K562 (cell line): ENCODE measurements around the gene TAMALIN. TPM values are rescaled to one million over a fixed set of nuclear protein-coding genes. Genes with fewer than 3 reads are reported as not detected.

ENCODE experiments used
- ATAC-seq: fragments of 200-7000 bp; cut with Tn5 transposase; 3 replicates; pipeline ENCODE4 v1.9.1; 2020; ENCODE audit warnings: moderate library complexity
- BruUV-seq: library from RNA; stranded (reverse); fragments of 400-500 nt; replicated peaks from 2 replicates; lab custom pipeline; 2021; lab: Mats Ljungman, UMichigan
- CTCF ChIA-PET: fragments of 300-600 bp; formaldehyde crosslinking; extraction: SDS; loops from one replicate; lab custom pipeline; 2021; ENCODE audit warnings: low intra/inter-chr PET ratio; lab: Yijun Ruan, JAX
- POLR2A ChIA-PET: fragments of 300-600, 350-650 bp; sonication (Branson Sonifier 250); formaldehyde crosslinking; extraction: SDS; loops from one replicate; lab custom pipeline; 2021; ENCODE audit warnings: antibody characterized with exemption, inconsistent platforms; lab: Yijun Ruan, JAX
- DNase-seq, 4 experiments: peaks; one replicate each; pipeline versions ENCODE4 v3.0.0 to v3.0.0-alpha.2; 2011 to 2018; ENCODE audit warnings: low spot score in 3 of 4, mixed read lengths in 3 of 4; ENCODE audit errors: extremely low read depth in 1 of 4
- FAIRE-seq: peaks from 2 replicates; lab custom pipeline; 2011; peaks lifted over from hg19 to GRCh38; lab: Jason Lieb, UNC
- H2AFZ ChIP-seq: 2 replicates; pipeline ENCODE4 v1.6.0; 2011; ENCODE audit warnings: low read depth, low read length, control low read depth, inconsistent platforms
- H3K27ac ChIP-seq: fragments of 200-600 bp; 3 replicates; pipeline ENCODE4 v1.8.0; 2011; ENCODE audit warnings: low read depth, mild to moderate bottlenecking, control low read depth, inconsistent platforms, low read length, moderate library complexity, mixed read lengths; ENCODE audit errors: extremely low read depth
- H3K27me3 ChIP-seq, 2 experiments: fragments of 300-600 bp in 1 of 2; 2 replicates in 1 of 2; 3 replicates in 1 of 2; pipeline versions ENCODE4 v1.6.0 to v1.8.0; 2011; ENCODE audit warnings: inconsistent platforms in 2 of 2, low read length in 2 of 2, mild to moderate bottlenecking in 1 of 2, mixed read lengths in 1 of 2, moderate library complexity in 1 of 2; ENCODE audit not compliant: control insufficient read depth in 2 of 2, insufficient read depth in 2 of 2
- H3K36me3 ChIP-seq: fragments of 300-600 bp; 3 replicates; pipeline ENCODE4 v1.8.0; 2011; ENCODE audit warnings: mild to moderate bottlenecking, low read length, inconsistent platforms; ENCODE audit not compliant: control insufficient read depth, insufficient read depth
- H3K4me1 ChIP-seq, 2 experiments: fragments of 200-600 bp in 1 of 2; replicated peaks in 1 of 2; 2 replicates in 1 of 2; 3 replicates in 1 of 2; pipeline versions ENCODE4 v1.5.1 to v1.8.0; 2011; ENCODE audit warnings: inconsistent platforms in 2 of 2, low read length in 2 of 2, mild to moderate bottlenecking in 1 of 2, mixed read lengths in 1 of 2, moderate library complexity in 1 of 2; ENCODE audit not compliant: control insufficient read depth in 2 of 2, insufficient read depth in 2 of 2
- H3K4me2 ChIP-seq: 2 replicates; pipeline ENCODE4 v1.6.1; 2011; ENCODE audit warnings: low read length, control low read depth, inconsistent platforms, mixed read lengths; ENCODE audit not compliant: insufficient read depth
- H3K4me3 ChIP-seq: fragments of 200-600 bp; sonication (generic), shearing (Covaris generic); 2 replicates; pipeline ENCODE4 v1.5.1; 2016; ENCODE audit warnings: control low read depth, inconsistent platforms
- H3K79me2 ChIP-seq: fragments of 200-600 bp; 3 replicates; pipeline ENCODE4 v1.8.0; 2011; ENCODE audit warnings: low read length, inconsistent platforms; ENCODE audit not compliant: control insufficient read depth, insufficient read depth
- H3K9ac ChIP-seq, 2 experiments: 2 replicates each; pipeline versions ENCODE4 v1.6.0 to v1.6.1; 2011; ENCODE audit warnings: low read depth in 2 of 2, low read length in 2 of 2, control low read depth in 1 of 2, inconsistent platforms in 1 of 2, mild to moderate bottlenecking in 1 of 2, mixed read lengths in 1 of 2; ENCODE audit not compliant: insufficient read depth in 1 of 2
- H3K9me1 ChIP-seq: one replicate; pipeline ENCODE4 v1.6.0; 2011; ENCODE audit warnings: inconsistent platforms, mild to moderate bottlenecking, low read length, moderate library complexity; ENCODE audit not compliant: control insufficient read depth, insufficient read depth
- H3K9me3 ChIP-seq: replicated peaks from 2 replicates; pipeline ENCODE4 v1.5.1; 2011; ENCODE audit warnings: low read depth, low read length, inconsistent platforms; ENCODE audit not compliant: control insufficient read depth, insufficient read depth
- H4K20me1 ChIP-seq: replicated peaks from 2 replicates; pipeline ENCODE4 v1.6.1; 2011; ENCODE audit warnings: low read length, inconsistent platforms, mixed read lengths; ENCODE audit not compliant: control insufficient read depth, insufficient read depth
- MCM7 ChIP-seq, 2 experiments: fragments of 450-650 bp; IDR thresholded peaks; 2 replicates each; pipeline ENCODE4 v1.6.1; 2016 to 2018
- NFE2 ChIP-seq: IDR thresholded peaks from 2 replicates; pipeline ENCODE4 v1.6.1; 2014; ENCODE audit warnings: antibody characterized with exemption, low read depth
- NRF1 ChIP-seq, 2 experiments: fragments of 450-650 bp; IDR thresholded peaks in 1 of 2; conservative IDR thresholded peaks in 1 of 2; 2 replicates each; pipeline ENCODE4 v1.6.1; 2014; ENCODE audit warnings: mild to moderate bottlenecking in 2 of 2
- TAF1 ChIP-seq: IDR thresholded peaks from 2 replicates; pipeline ENCODE4 v1.6.1; 2011; ENCODE audit warnings: mild to moderate bottlenecking, low read length, moderate library complexity; ENCODE audit not compliant: insufficient read depth, control insufficient read depth, severe bottlenecking; ENCODE audit errors: extremely low read depth
- ZNF174 ChIP-seq: fragments of 250-450 bp; sonication (Bioruptor Pico); IDR thresholded peaks from 2 replicates; pipeline ENCODE4 v1.4.0; 2020; ENCODE audit warnings: mild to moderate bottlenecking
- ZNF311 ChIP-seq: fragments of 250-450 bp; sonication (Bioruptor Pico); IDR thresholded peaks from 2 replicates; pipeline ENCODE4 v1.4.0; 2020; ENCODE audit warnings: mild to moderate bottlenecking, moderate library complexity
- ZNF717 ChIP-seq: fragments of 250-450 bp; sonication (Bioruptor Pico); IDR thresholded peaks from 2 replicates; pipeline ENCODE4 v1.5.0; 2021
- WGBS: fragments of 100-300 bp; shearing (Covaris generic); methylation state at CpG from one replicate; pipeline ENCODE4 v1.1.6; 2016; ENCODE audit warnings: low coverage, mixed read lengths; ENCODE audit not compliant: insufficient coverage; ENCODE audit errors: missing lambda C conversion rate; 5-methylcytosine and 5-hydroxymethylcytosine counted together
- in situ Hi-C: fragments of 300-500 bp; cut with MboI; formaldehyde crosslinking; loops from 4 replicates; pipeline ENCODE4 v1.15.0; 2018; ENCODE audit warnings: inconsistent platforms, mixed read lengths
- intact Hi-C: fragments of 100-400 bp; cut with micrococcal nuclease; formaldehyde crosslinking; loops from 2 replicates; pipeline ENCODE4 v1.14.2; 2022
- polyA plus RNA-seq, 8 experiments: library from polyadenylated mRNA; depleted of rRNA in 4 of 8; stranded (reverse) in 5 of 8; unstranded in 3 of 8; fragments of >200 nt; fragmentation: Nextera tagmentation in 2 of 8; fragmentation: Illumina TruSeq in 1 of 8; extraction: Ambion mirVana in 2 of 8; extraction: Trizol in 1 of 8; gene quantifications; 2 replicates each; pipeline versions ENCODE4 v1.2.1 to v1.2.3, GENCODE V29; 2011 to 2014; ENCODE audit warnings: inconsistent platforms in 1 of 8, missing spikeins in 1 of 8
- total RNA-seq, 7 experiments: library from RNA; depleted of rRNA in 6 of 7; stranded (reverse); fragments of >200 nt in 6 of 7; fragmentation: Illumina TruSeq in 2 of 7; extraction: Trizol in 2 of 7; gene quantifications; 2 replicates each; pipeline versions ENCODE4 v1.2.1 to v1.2.3, GENCODE V29; 2011 to 2021; ENCODE audit warnings: low replicate concordance in 1 of 7
- TF ChIP-seq, protein P1 (sequence below): fragments of 250-450 bp; sonication (Bioruptor Pico); IDR thresholded peaks from 2 replicates; pipeline ENCODE4 v1.9.0; 2021; ENCODE audit warnings: mild to moderate bottlenecking, inconsistent platforms
- TF ChIP-seq, protein P2 (sequence below), 2 experiments: IDR thresholded peaks in 1 of 2; conservative IDR thresholded peaks in 1 of 2; 2 replicates each; pipeline ENCODE4 v1.6.1; 2016; ENCODE audit warnings: low read depth in 2 of 2, mild to moderate bottlenecking in 1 of 2, missing compliant biosample characterization in 1 of 2, missing genetic modification characterization in 1 of 2, moderate library complexity in 1 of 2
- TF ChIP-seq, protein P3 (sequence below): IDR thresholded peaks from 2 replicates; pipeline ENCODE4 v1.6.1; 2014; ENCODE audit warnings: antibody characterized with exemption

Gene TAMALIN
- total and polyA plus RNA-seq, 9 of the 15 experiments (the other 6 are each of a cell fraction or from before 2014, with no cell fraction given), result 0.74 to 2.2 (median 1.5) TPM; not detected in 2

DNA sequence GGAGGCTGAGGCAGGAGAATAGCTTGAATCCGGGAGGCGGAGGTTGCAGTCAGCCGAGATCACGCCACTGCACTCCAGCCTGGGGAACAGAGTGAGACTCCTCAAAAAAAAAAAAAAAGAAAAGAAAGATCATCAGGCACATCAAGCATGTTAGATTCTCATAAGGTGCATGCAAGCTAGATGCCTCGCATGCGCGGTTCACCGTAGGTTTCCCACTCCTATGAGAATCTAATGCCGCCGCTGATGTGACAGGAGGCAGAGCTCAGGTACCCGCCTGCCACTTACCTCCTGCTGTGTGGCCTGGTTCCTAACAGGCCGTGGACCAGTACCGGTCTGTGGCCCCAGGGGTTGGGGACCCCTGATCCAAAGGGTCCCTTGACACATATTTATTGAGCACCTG lies 48.2 kb upstream of the TAMALIN start:
- FAIRE-seq (no peak), ATAC-seq (no peak), DNase-seq (no peak)
- in situ Hi-C loops, result no loop called here
- POLR2A ChIA-PET, result interaction anchor here (0.6 to 1.5 kb wide), 2 partner anchors 8 to 1670 kb away, joined by 3 to 7 read pairs; no protein-coding TSS in a partner anchor
- no peak overlapping the region for H3K27ac ChIP-seq
- H2AFZ ChIP-seq, result no peak overlapping the region
- no peaks in the 10 kb centered on the region for H3K27me3 ChIP-seq
- H3K36me3 ChIP-seq, result peaks cover 5% of the 10 kb centered on the region; the same call in 1 of the 3 replicates
- peaks cover 0 to 18% of the 10 kb centered on the region in 2 experiments; a peak in 4 of 5 replicates for H3K4me1 ChIP-seq
- no peak overlapping the region for H3K4me3 ChIP-seq
- H3K9ac ChIP-seq, result no peak overlapping the region
- peaks cover 9% of the 10 kb centered on the region; the same call in 1 of the 2 replicates for H4K20me1 ChIP-seq
- H3K9me1 ChIP-seq, result no peaks in the 10 kb centered on the region
- TF ChIP-seq TAF1 (no peak), NRF1 (conservative IDR thresholded peaks at IDR 0.05 in 1 of 2, IDR thresholded peaks at IDR 0.05 in 1 of 2) (no peak), MCM7 (IDR thresholded peaks at IDR 0.05) (no peak), ZNF174 (no peak), ZNF311 (no peak), ZNF717 (no peak), NFE2 (no peak)
- TF ChIP-seq, protein P1, sequence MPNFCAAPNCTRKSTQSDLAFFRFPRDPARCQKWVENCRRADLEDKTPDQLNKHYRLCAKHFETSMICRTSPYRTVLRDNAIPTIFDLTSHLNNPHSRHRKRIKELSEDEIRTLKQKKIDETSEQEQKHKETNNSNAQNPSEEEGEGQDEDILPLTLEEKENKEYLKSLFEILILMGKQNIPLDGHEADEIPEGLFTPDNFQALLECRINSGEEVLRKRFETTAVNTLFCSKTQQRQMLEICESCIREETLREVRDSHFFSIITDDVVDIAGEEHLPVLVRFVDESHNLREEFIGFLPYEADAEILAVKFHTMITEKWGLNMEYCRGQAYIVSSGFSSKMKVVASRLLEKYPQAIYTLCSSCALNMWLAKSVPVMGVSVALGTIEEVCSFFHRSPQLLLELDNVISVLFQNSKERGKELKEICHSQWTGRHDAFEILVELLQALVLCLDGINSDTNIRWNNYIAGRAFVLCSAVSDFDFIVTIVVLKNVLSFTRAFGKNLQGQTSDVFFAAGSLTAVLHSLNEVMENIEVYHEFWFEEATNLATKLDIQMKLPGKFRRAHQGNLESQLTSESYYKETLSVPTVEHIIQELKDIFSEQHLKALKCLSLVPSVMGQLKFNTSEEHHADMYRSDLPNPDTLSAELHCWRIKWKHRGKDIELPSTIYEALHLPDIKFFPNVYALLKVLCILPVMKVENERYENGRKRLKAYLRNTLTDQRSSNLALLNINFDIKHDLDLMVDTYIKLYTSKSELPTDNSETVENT (CRISPR knock-in tag), result no peak
- TF ChIP-seq, protein P2, sequence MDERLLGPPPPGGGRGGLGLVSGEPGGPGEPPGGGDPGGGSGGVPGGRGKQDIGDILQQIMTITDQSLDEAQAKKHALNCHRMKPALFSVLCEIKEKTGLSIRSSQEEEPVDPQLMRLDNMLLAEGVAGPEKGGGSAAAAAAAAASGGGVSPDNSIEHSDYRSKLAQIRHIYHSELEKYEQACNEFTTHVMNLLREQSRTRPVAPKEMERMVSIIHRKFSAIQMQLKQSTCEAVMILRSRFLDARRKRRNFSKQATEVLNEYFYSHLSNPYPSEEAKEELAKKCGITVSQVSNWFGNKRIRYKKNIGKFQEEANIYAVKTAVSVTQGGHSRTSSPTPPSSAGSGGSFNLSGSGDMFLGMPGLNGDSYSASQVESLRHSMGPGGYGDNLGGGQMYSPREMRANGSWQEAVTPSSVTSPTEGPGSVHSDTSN (CRISPR knock-in tag; IDR thresholded peaks at IDR 0.05; ENCODE audit: low read depth), result no peak
- TF ChIP-seq, protein P2 (tag; conservative IDR thresholded peaks at IDR 0.05; ENCODE audit: low read depth), result no peak
- TF ChIP-seq, protein P3, sequence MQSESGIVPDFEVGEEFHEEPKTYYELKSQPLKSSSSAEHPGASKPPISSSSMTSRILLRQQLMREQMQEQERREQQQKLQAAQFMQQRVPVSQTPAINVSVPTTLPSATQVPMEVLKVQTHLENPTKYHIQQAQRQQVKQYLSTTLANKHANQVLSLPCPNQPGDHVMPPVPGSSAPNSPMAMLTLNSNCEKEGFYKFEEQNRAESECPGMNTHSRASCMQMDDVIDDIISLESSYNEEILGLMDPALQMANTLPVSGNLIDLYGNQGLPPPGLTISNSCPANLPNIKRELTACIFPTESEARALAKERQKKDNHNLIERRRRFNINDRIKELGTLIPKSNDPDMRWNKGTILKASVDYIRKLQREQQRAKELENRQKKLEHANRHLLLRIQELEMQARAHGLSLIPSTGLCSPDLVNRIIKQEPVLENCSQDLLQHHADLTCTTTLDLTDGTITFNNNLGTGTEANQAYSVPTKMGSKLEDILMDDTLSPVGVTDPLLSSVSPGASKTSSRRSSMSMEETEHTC, result no peak
- TF ChIP-seq, all 486 proteins: peak for 0
- no TSS peak for BruUV-seq
- H3K79me2 ChIP-seq, result peaks cover 31% of the 10 kb centered on the region
- H3K4me2 ChIP-seq, result no peak overlapping the region
- CTCF ChIA-PET, result no interaction called here
- no peaks in the 10 kb centered on the region for H3K9me3 ChIP-seq
- intact Hi-C loops, result no loop called here
- 91% methylated on average over 12 of the region's 13 CpGs for WGBS
